ENCODE measurements around the gene PHF21B. TPM values are rescaled to one million over a fixed set of nuclear protein-coding genes. Genes with fewer than 3 reads are reported as not detected.

The PHF21B gene
- total RNA-seq, 1 experiment from 2014 or later, result not detected

- no peak for DNase-seq (ENCODE audit: low read depth)
These were observed 167.4 kb downstream of the PHF21B start for GRCh38 chr22:44842417-44842816.

DNA sequence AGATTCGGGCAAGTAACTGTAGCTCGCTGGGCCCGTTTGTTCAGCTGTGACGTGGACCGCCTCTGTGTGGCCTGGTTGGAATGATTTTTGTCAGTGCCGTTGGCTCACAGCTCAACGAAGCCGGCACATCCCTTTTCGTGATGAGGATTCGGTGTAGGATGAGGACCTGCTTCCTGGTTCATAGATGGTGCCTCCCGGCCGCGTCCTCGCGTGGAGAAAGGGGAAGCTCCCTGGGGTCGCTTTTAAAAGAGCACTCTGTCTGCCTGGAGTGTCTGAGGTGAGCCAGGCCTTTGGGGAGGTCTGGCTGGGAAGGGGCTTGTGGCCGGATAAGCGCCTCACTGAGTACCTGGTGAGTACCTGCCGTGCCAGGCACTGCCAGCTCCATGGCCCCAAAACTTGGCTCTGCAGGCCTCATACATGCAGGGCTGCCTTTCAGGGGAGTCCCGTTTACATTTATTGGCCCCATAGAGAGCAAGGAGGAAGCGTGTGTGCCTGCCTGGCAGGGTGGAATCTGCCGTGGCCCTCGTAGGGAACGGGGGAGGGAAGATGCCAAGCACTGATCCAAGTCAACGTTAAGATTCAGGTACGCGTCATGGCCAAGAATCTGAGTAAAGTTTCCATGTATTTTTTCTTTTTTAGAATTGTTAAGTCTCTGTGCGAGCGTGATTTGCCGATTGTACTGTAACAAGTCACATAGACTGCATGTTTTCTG is 169.0 kb downstream of the PHF21B start:
- DNase-seq (ENCODE audit: low read depth), result no peak

DNA sequence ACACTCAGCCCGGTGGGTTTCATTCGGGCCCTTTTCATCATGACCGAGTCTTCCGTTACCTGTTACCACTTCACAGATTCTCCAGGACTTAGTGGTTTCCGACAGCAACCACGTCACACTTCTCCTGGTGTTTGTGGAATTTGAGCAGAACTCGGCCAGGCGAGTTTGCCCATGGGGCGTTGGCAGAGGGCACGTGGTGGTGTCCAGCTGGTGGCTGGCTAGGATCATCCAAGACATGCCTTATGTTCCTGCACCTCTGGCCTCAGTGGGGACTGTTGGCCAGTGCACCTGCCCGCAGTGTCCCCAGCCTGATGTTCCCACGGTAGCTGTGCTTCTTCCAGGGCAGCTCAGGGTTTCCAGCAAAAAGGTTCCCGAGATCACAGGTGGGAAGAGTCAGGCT is 170.1 kb downstream of the PHF21B start:
- DNase-seq (ENCODE audit: low read depth), result no peak

DNA sequence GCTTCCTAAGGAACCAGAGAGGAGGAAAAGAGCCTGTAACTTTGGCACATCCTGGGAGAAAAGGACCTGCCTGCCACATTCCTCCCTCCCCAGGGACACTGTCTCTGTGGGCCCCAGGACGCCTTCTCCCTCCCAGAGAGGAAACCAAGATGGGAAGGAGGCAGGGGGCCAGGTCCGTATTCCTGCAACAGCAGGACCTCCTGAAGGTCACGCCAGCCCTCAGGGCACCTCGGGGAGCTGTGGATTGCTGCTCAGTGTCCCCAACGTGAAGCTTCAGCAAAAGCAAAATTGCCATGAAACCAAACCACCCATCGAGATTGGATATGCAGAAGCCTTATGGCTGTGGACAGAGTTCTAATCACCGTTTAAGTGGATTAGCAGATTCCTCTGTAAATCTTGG is 170.7 kb downstream of the PHF21B start:
- no peak for DNase-seq (ENCODE audit: low read depth)

DNA sequence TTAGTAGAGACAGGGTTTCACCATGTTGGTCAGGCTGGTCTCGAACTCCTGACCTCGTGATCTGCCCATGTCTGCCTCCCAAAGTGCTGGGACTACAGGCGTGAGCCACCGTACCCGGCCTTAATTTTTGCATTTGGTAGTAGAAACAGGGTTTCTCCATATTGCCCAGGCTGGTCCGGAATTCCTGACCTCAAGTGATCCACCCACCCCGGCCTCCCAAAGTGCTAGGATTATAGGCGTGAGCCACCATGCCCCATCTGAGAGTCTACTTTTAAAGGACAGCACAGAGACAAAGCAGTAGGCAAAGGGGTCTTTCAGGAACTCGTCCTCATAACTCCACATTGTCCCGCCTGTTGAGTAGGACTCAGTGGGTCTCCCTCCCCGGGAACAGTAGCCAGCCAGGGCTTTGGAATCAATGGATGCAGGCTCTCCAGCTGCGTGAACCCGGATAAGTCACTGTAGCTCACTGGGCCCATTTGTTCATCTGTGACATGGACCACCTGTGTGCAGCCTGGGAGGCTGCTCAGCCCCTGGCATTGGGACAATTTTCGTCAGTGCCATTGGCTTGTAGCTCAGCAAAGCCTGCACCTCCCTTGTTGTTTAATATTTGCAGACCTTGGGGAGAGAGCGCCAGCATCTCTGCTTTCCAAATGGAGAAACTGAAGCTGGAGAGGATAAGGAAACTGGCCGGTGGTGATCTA is 171.3 kb downstream of the PHF21B start:
- DNase-seq (ENCODE audit: low read depth), result no peak

GRCh38 chr22:44837481-44837880 is 172.3 kb downstream of the PHF21B start:
- no peak for DNase-seq (ENCODE audit: low read depth)

DNA sequence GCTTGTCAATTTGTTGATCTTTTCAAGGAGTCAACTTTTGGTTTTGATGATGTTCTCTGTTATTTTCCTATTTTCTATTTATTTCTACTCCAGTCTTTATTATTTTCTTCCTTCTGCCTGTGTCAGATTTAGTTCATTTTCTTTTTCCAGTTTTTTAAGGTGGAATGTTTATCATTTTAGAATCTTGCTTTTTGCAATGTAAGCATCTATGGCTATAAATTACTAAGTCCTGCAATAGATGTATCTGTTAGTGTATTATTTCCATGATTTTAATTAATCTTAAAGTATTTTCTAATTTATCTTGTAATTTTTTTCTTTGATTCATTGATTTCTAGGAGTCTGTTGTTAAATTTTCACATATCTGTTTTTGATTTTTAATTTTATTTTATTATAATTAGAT is 175.7 kb downstream of the PHF21B start:
- no peak for DNase-seq (ENCODE audit: low read depth)

- no peak for DNase-seq (ENCODE audit: low read depth)
These were observed 177.9 kb downstream of the PHF21B start for GRCh38 chr22:44831885-44832284.

Other genes with a start within 250 kb of the PHF21B start
- 38.1 TPM in 2 replicates for gene NUP50, start 153.9 kb upstream of the PHF21B start, total RNA-seq (2014; rRNA removed; shearing (Covaris generic))
- 24.0 and 29.2 TPM in 2 replicates for gene KIAA0930, start 230.9 kb upstream of the PHF21B start, total RNA-seq (2014; rRNA removed; shearing (Covaris generic))

All from RPMI7951 (cell line).